Calu3 (cell line): ENCODE measurements around the gene TMC1. TPM values are rescaled to one million over a fixed set of nuclear protein-coding genes. Genes with fewer than 3 reads are reported as not detected.
"Not testable (repeated sequence)": the region's sequence is repeated elsewhere in the genome, so short reads cannot be mapped to it uniquely, and the experiment has no call there.

Experiments
- BruUV-seq: library from RNA; stranded (reverse); fragments of 400-500 nt; replicated peaks from 2 replicates; lab custom pipeline; 2021; lab: Mats Ljungman, UMichigan
- CTCF ChIA-PET: fragments of 300-600 bp; sonication (Branson Sonifier 250); formaldehyde crosslinking; loops from one replicate; lab custom pipeline; 2022; ENCODE audit warnings: antibody characterized with exemption; lab: Charles Lee
- DNase-seq: peaks from one replicate; pipeline ENCODE4 v3.0.0; 2022
- H3K27ac Mint-ChIP-seq: one replicate; pipeline ENCODE4 v1.8.0; 2022; ENCODE audit warnings: mixed read lengths; ENCODE audit not compliant: unreplicated experiment
- H3K27me3 Mint-ChIP-seq: one replicate; pipeline ENCODE4 v1.8.0; 2022; ENCODE audit warnings: mixed read lengths; ENCODE audit not compliant: unreplicated experiment
- H3K36me3 Mint-ChIP-seq: one replicate; pipeline ENCODE4 v1.8.0; 2022; ENCODE audit warnings: mild to moderate bottlenecking, moderate library complexity, mixed read lengths; ENCODE audit not compliant: insufficient read depth, unreplicated experiment
- H3K4me1 Mint-ChIP-seq: one replicate; pipeline ENCODE4 v1.8.0; 2022; ENCODE audit warnings: mild to moderate bottlenecking, low read depth, mixed read lengths; ENCODE audit not compliant: unreplicated experiment
- H3K4me3 Mint-ChIP-seq: one replicate; pipeline ENCODE4 v1.8.0; 2022; ENCODE audit warnings: mild to moderate bottlenecking, low read depth, moderate library complexity, mixed read lengths; ENCODE audit not compliant: unreplicated experiment
- H3K9me3 Mint-ChIP-seq: one replicate; pipeline ENCODE4 v1.8.0; 2022; ENCODE audit warnings: low read depth, mixed read lengths; ENCODE audit not compliant: unreplicated experiment
- intact Hi-C: fragments of 100-400 bp; cut with micrococcal nuclease; formaldehyde crosslinking; loops from one replicate; pipeline ENCODE4 v1.10.0; 2022; ENCODE audit not compliant: unreplicated experiment
- total RNA-seq: library from RNA; stranded (reverse); gene quantifications from 2 replicates; pipeline ENCODE4 v1.2.3, GENCODE V29; 2022
- TF ChIP-seq, protein P1 (sequence below): fragments of 200-600 bp; IDR thresholded peaks from one replicate; pipeline ENCODE4 v1.8.0; 2022; ENCODE audit warnings: antibody characterized with exemption; ENCODE audit not compliant: unreplicated experiment

TMC1 gene
- total RNA-seq, 1 experiment from 2014 or later, result not detected

DNA sequence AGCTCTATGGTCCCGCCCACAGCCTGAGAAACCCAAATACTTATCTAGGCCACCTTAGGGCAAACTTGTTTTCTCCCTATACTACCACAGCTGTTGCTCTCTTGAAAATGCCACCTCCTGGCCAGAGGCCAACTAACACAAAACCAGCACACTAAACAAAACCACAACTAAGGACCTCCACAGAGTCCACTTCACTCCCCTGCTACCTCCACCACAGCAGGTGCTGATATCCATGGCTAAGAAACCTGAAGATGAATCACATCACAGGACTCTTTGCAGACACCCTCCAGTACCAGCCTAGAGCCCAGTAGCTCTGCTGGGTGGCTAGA lies 323.0 kb downstream of the TMC1 start:
- H3K27me3 Mint-ChIP-seq, result no peaks in the 10 kb centered on the region
- H3K9me3 Mint-ChIP-seq, result no peaks in the 10 kb centered on the region
- BruUV-seq, result no TSS peak
- peaks cover 17% of the 10 kb centered on the region for H3K4me1 Mint-ChIP-seq
- no peak for DNase-seq
- no peak overlapping the region for H3K4me3 Mint-ChIP-seq
- H3K36me3 Mint-ChIP-seq, result no peaks in the 10 kb centered on the region
- intact Hi-C loops, result no loop called here
- CTCF ChIA-PET, result interaction anchor here (0.6 to 1.8 kb wide), 3 partner anchors 12 to 178 kb away, joined by 3 to 9 read pairs (median 5); no protein-coding TSS in a partner anchor
- no peak overlapping the region for H3K27ac Mint-ChIP-seq
- TF ChIP-seq, protein P1, sequence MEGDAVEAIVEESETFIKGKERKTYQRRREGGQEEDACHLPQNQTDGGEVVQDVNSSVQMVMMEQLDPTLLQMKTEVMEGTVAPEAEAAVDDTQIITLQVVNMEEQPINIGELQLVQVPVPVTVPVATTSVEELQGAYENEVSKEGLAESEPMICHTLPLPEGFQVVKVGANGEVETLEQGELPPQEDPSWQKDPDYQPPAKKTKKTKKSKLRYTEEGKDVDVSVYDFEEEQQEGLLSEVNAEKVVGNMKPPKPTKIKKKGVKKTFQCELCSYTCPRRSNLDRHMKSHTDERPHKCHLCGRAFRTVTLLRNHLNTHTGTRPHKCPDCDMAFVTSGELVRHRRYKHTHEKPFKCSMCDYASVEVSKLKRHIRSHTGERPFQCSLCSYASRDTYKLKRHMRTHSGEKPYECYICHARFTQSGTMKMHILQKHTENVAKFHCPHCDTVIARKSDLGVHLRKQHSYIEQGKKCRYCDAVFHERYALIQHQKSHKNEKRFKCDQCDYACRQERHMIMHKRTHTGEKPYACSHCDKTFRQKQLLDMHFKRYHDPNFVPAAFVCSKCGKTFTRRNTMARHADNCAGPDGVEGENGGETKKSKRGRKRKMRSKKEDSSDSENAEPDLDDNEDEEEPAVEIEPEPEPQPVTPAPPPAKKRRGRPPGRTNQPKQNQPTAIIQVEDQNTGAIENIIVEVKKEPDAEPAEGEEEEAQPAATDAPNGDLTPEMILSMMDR, result no peak

DNA sequence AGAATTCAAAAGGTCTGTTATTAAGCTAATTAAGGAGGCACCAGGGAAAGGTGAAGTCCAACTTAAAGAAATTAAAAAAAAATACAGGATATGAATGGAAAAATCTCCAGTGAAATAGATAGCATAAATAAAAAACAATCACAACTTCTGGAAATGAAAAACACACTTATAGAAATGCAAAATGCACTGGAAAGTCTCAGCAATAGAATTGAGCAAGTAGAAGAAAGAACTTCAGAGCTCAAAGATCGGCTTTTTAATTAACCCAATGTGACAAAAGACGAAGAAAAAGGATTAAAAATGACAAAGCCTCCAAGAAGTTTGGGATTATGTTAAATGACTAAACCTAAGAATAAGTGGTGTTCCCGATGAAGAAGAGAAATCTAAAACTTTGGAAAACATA lies 323.6 kb downstream of the TMC1 start:
- intact Hi-C loops, result not testable (repeated sequence)
- CTCF ChIA-PET, result interaction anchor here (1.4 to 1.8 kb wide), 2 partner anchors 12 to 178 kb away, joined by 5 to 9 read pairs; no protein-coding TSS in a partner anchor

DNA sequence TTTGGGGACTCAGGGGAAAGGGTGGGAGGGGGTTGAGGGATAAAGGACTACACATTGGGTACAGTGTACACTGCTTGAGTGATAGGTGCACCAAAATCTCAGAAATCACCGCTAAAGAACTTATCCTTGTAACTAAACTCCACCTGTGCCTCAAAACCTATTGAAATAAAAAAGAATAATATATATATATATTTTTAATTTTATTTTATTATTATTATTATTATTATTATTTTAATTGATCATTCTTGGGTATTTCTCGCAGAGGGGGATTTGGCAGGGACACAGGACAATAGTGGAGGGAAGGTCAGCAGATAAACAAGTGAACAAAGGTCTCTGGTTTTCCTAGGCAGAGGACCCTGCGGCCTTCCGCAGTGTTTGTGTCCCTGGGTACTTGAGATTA lies 328.8 kb downstream of the TMC1 start:
- CTCF ChIA-PET, intact Hi-C loops: not testable (repeated sequence)

More for the DNA sequence above, 323.6 kb downstream of the TMC1 start:
- not testable (repeated sequence) for BruUV-seq, H3K9me3 Mint-ChIP-seq, H3K4me3 Mint-ChIP-seq, H3K27me3 Mint-ChIP-seq, H3K36me3 Mint-ChIP-seq, DNase-seq, H3K27ac Mint-ChIP-seq
- H3K4me1 Mint-ChIP-seq, result peaks cover 17% of the 10 kb centered on the region

DNA sequence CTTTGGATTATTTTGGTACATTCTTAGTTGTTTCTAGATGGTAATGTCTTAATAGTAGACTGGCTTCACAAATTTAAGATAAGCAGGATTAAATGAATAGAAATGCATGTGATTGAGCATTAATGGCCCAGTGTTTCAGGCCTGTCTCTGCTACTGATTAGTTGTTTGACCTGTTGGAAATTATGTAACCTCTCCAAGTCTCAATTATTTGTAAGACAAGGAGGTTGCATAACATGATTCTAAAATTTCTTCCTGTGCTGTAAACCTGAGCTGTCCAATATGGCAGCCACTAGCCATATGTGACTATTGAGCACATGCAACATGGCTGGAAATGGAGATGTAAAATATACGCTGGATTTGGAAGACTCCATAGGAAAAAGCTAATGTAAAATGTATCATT lies 333.9 kb downstream of the TMC1 start:
- no peak overlapping the region for H3K4me3 Mint-ChIP-seq
- H3K9me3 Mint-ChIP-seq, result no peaks in the 10 kb centered on the region
- DNase-seq, result no peak
- peaks cover 23% of the 10 kb centered on the region for H3K4me1 Mint-ChIP-seq
- no peak overlapping the region for H3K27ac Mint-ChIP-seq
- TF ChIP-seq, protein P1, result no peak
- no TSS peak for BruUV-seq
- H3K27me3 Mint-ChIP-seq, result no peaks in the 10 kb centered on the region
- CTCF ChIA-PET, result no interaction called here
- intact Hi-C loops, result loop anchor here (5.0 kb wide), 2 partner anchors 167 to 227 kb away; no protein-coding TSS in a partner anchor
- no peaks in the 10 kb centered on the region for H3K36me3 Mint-ChIP-seq

More for the DNA sequence above, 328.8 kb downstream of the TMC1 start:
- H3K36me3 Mint-ChIP-seq, H3K4me1 Mint-ChIP-seq, DNase-seq, H3K4me3 Mint-ChIP-seq, H3K27ac Mint-ChIP-seq, BruUV-seq, H3K9me3 Mint-ChIP-seq, H3K27me3 Mint-ChIP-seq: not testable (repeated sequence)

DNA sequence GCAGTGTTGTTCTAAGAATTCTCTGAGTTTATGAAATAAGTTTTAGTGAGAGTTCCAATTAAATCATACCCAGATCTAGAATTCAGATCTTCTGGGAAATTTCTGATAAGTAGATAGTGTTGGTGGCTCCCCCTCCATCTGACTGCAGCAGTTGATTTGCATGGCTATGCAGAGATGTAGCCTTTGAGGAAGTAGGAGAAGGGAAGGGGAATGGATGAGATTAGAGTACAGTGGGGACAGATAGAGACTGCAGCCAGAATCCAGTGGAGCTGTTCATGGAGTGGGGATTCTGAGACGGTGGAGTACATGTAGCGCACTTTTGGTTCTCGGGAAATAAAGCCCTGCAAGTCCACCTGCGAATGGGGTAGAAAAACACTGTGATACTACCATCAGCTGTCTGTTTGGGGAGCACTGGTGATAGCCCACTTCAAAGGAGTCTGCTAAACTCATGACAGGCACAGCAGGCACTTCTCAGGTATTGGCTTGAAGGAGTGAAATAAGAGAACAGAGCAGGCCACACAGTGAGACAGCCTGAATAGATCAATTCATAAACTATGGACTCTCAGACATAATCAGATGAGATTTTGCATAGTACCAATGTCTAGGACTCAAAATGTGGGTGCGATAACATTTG lies 334.6 kb downstream of the TMC1 start:
- Mint-ChIP-seq H3K27ac (no peak overlapping the region), H3K36me3 (no peaks in the 10 kb centered on the region), H3K9me3 (no peaks in the 10 kb centered on the region), H3K4me1 (peaks cover 23% of the 10 kb centered on the region), H3K4me3 (no peak overlapping the region), H3K27me3 (no peaks in the 10 kb centered on the region)
- CTCF ChIA-PET, result interaction anchor here (0.9 to 2.5 kb wide), 3 partner anchors 12 to 245 kb away, joined by 5 to 9 read pairs (median 6); no protein-coding TSS in a partner anchor
- intact Hi-C loops, result loop anchor here (5.0 kb wide), 2 partner anchors 166 to 226 kb away; no protein-coding TSS in a partner anchor
- no peak for DNase-seq
- TF ChIP-seq, protein P1, result no peak
- no TSS peak for BruUV-seq
